GM21717 (cell line): ENCODE results near the gene C1QTNF1.
"Not testable (repeated sequence)": the region's sequence is repeated elsewhere in the genome, so short reads cannot be mapped to it uniquely, and the experiment has no call there.

Experiments used
- ATAC-seq: cut with Tn5 transposase; IDR thresholded peaks from one replicate; pipeline ENCODE4 v1.9.1; 2021; ENCODE audit warnings: mild to moderate bottlenecking, moderate library complexity; ENCODE audit not compliant: unreplicated experiment

Gene C1QTNF1

DNA sequence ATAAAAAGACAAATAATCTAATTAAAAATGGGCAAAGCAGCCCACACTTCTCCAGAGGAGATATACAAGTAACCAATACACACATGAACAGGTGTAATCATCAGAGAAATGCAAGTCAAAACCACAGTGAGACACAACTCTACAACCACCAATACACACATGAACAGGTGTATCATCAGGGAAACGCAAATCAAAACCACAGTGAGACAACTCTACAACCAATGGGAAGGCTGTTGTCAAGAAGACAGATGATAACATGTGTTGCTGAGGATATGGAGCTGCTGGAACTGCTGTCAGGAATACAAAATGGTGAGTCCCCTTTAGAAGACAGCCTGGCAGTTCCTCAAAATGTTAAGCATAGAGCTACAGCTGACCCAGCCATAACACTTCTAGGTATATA, 28.2 kb downstream of the C1QTNF1 start:
- no peak for ATAC-seq

- no peak for ATAC-seq
Observed at GRCh38 chr17:79053251-79053925, 29.4 kb downstream of the C1QTNF1 start.

- no peak for ATAC-seq
Observed at GRCh38 chr17:79054200-79054960, 30.4 kb downstream of the C1QTNF1 start.

GRCh38 chr17:79055197-79055596, 31.2 kb downstream of the C1QTNF1 start:
- no peak for ATAC-seq

GRCh38 chr17:79057737-79058385, 33.9 kb downstream of the C1QTNF1 start:
- ATAC-seq = no peak

GRCh38 chr17:79062691-79063090, 38.7 kb downstream of the C1QTNF1 start:
- no peak for ATAC-seq

DNA sequence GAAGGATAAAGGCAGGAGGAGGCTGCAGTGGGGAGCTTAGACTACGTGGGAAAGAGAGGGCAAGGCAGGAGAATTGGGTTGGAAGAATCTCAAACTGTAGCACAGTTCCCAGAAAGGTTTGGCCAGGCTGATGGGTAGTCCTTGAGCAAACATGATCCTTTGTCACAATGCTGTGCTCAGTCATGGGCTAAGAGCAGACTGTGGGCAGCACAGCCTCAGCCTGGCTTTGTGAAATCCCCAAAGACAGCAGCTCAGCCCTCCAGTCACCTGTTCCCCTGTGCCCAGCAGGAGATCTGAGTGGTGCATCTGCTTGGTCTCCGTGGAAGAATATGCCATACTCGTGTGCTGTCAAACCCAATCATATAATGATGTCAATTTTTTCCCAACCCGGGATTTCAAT, 40.1 kb downstream of the C1QTNF1 start:
- no peak for ATAC-seq

GRCh38 chr17:79065105-79065670, 41.2 kb downstream of the C1QTNF1 start:
- ATAC-seq = no peak

GRCh38 chr17:79066963-79067362, 43.0 kb downstream of the C1QTNF1 start:
- ATAC-seq = no peak

DNA sequence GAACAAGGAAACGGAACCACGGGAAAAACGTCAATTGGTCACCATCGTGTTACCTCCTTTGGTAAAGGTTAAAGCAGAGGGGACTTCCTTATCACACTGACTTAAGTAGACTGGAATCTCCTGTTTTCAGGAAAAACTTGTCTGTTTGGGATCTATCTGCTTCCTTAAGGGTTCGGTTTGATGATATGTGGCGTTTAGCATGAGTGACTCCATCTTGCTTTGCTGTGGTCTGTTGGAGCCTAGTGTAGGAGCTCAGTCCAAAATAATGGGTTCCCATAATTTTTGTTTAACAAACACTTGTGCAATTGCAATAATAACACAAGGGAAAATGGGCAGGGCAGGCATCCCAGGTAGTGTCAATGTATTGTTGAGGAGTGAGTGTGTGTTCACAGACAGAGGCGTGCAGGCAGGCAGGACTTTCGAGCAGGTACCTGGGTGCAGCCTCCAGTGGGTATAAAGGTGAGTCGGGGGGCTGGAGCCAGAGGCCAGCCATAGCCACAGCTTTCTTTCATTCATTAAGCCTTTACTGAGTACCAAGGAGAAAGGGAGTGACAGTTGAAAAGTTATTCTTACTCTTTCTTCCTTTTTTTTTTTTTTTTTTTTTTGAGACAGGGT, 46.4 kb downstream of the C1QTNF1 start:
- ATAC-seq = no peak

- no peak for ATAC-seq
Observed at GRCh38 chr17:79071161-79071740, 47.3 kb downstream of the C1QTNF1 start.

- no peak for ATAC-seq
Observed at GRCh38 chr17:79072544-79072943, 48.6 kb downstream of the C1QTNF1 start.

DNA sequence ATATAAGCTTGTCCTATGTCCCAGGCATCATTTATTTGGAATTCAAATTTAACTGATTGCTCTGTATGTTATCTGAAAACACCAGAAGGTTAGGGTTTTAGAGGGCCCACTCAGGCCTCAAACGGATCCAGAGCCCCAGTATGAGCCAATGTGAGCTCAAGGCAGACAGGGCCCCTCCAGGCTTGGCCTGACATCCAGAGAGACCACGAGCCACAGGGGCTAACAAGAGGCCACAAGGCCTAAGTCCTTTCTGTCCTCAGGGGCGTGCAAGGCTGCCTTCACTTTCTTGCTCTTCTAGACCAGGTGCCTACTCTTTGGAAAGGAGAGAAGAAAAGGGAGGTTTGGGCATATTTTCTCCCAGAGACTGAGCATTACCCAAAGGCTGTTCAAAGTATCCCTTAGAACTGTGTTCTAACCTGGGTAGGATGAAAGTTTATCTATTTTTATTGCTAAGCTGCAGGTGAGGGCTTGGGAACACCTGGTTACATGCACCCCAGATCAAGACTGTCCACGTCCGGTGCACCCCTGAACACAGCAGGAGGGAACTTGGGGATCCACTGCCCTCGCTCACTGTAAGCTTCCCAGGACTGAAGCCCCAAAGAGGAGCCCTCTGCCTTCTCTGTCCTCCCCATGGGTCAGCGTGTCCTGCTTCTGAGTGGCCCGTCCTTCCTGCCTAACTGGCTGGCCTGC, 49.2 kb downstream of the C1QTNF1 start:
- ATAC-seq = no peak

GRCh38 chr17:79073706-79074088, 49.7 kb downstream of the C1QTNF1 start:
- no peak for ATAC-seq

GRCh38 chr17:79074121-79074648, 50.2 kb downstream of the C1QTNF1 start:
- ATAC-seq = not testable (repeated sequence)

DNA sequence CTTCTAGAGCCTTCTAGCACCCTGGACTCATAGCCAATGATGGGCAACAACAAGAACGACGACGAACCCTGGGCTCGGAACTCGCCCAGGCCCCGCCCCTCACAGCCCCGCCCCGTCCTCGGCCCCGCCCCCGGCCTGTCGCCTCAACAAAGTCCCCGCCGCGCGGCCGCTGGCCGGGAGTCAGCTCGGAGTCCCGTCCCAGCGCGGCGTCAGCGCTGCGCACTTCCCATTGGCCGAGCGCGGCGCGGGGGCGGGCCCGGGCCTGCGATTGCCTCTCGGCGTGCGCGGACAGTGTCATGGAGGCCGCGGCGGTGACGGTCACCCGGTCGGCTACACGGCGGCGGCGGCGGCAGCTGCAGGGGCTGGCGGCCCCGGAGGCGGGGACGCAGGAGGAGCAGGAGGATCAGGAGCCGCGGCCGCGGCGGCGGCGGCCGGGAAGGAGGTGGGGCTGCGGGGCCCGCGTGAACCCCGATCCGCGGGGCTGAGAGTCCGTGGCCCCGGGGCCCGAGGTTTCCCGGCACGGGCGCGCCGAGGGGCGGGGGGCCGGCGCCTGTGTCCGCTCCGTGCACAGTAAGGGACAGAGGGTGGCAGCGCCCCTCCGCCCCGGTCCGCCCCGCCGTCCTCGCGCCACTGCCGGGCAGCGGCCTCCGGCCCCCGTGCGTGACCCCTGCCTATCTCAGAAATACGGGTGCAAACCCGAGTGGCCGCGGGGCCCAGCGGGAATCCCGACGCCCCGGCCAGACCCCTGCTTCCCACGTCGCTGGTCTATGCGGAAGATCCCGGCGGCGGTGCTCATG, 50.9 kb downstream of the C1QTNF1 start, which contains the start of gene ENGASE:
Gene ENGASE, plus strand, starts transcription at position 176 of the 797 bp plus-strand sequence. Its CDS starts 121 bp downstream, at position 297.
- peak; percentile 85 for ATAC-seq

- ATAC-seq = no peak
Observed at GRCh38 chr17:79075446-79075750, 51.4 kb downstream of the C1QTNF1 start.

DNA sequence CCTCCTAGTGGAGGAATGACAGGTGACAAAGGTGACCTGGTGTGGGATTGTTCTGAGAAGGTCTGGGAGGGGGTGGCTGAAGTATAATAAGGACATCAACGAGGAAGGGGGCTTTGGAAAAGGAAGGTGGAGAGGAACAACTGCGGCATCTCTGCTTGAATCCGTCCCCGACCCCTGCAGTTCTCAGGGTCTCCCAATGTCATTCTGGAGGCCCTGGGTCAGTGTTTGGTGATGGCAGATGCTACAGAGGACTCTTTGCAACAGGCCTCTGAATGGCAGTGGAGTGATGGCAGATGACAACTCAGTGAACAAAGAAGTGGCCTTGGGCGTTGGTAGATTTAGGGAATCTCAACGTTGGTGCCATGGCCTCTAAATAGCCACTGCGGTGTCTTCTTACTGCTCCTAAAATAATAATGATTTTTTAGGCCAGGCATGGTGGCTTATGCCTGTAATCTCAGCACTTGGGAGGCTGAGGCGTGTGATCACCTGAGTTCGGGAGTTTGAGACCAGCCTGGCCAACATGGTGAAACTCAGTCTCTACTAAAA, 52.0 kb downstream of the C1QTNF1 start:
- no peak for ATAC-seq

DNA sequence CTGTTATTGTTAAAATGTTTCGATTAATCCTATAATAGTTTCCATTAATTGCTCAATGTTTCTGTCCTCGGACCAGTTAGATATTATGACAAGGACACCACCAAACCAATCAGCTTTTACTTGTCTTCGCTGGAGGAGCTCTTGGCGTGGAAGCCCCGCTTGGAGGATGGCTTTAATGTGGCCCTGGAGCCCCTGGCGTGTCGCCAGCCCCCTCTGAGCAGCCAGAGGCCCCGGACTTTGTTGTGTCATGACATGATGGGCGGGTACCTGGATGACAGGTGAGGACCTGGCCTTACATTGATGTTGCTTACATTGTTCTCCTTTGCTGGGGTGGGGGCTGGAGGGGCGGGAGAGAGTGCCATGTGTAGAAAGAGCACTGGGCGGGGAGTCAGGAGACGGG, 53.6 kb downstream of the C1QTNF1 start:
- ATAC-seq = no peak
